Suprapubic skin (tissue), 4 donors: ENCODE data around the gene KRTAP5-4. TPM values are rescaled to one million over a fixed set of nuclear protein-coding genes. Genes with fewer than 3 reads are reported as not detected.
"Not testable (repeated sequence)": the region's sequence is repeated elsewhere in the genome, so short reads cannot be mapped to it uniquely, and the experiment has no call there.

Experiments
- DNase-seq, 2 donors: peaks; one replicate each; pipeline ENCODE4 v3.0.0-alpha.2; 2019; ENCODE audit warnings: low spot score in 2 of 2
- H3K27ac ChIP-seq: fragments of 200-600 bp; sonication (generic); one replicate; pipeline ENCODE4 v1.5.1; 2019
- H3K27me3 ChIP-seq: fragments of 200-600 bp; sonication (generic); one replicate; pipeline ENCODE4 v1.5.1; 2019
- H3K36me3 ChIP-seq: fragments of 200-600 bp; sonication (generic); one replicate; pipeline ENCODE4 v1.5.1; 2019
- H3K4me1 ChIP-seq: fragments of 200-600 bp; sonication (generic); one replicate; pipeline ENCODE4 v1.5.1; 2019
- H3K4me3 ChIP-seq: fragments of 200-600 bp; sonication (generic); one replicate; pipeline ENCODE4 v1.5.1; 2019; ENCODE audit warnings: mild to moderate bottlenecking
- H3K9me3 ChIP-seq: fragments of 200-600 bp; sonication (generic); one replicate; pipeline ENCODE4 v1.5.1; 2019
- EP300 ChIP-seq: sonication (generic); formaldehyde crosslinking; IDR thresholded peaks from one replicate; pipeline ENCODE4 v1.6.1; 2017; ENCODE audit warnings: antibody characterized with exemption
- POLR2A ChIP-seq, 2 donors: fragments of 450-650 bp; IDR thresholded peaks; one replicate each; pipeline ENCODE4 v1.6.1; 2017; ENCODE audit warnings: antibody characterized with exemption in 2 of 2, mild to moderate bottlenecking in 2 of 2, moderate library complexity in 2 of 2
- POLR2AphosphoS5 ChIP-seq, 3 donors: sonication (generic); formaldehyde crosslinking; IDR thresholded peaks; one replicate each; pipeline ENCODE4 v1.6.1; 2017; ENCODE audit warnings: antibody characterized with exemption in 3 of 3
- WGBS: methylation state at CpG from one replicate; pipeline ENCODE4 v1.1.5; 2018; 5-methylcytosine and 5-hydroxymethylcytosine counted together
- total RNA-seq, 4 donors: library from RNA; depleted of rRNA; stranded (reverse); fragments of >200 nt; gene quantifications; one replicate each; pipeline ENCODE4 v1.1.0, GENCODE V29; 2016
- TF ChIP-seq, protein P1 (sequence below), 2 donors: fragments of 200-600 bp in 1 of 2; fragments of 450-650 bp in 1 of 2; sonication (generic) in 1 of 2; IDR thresholded peaks; one replicate each; pipeline ENCODE4 v1.5.1; 2016 to 2019; ENCODE audit warnings: antibody characterized with exemption in 2 of 2, mild to moderate bottlenecking in 1 of 2, moderate library complexity in 1 of 2

Gene KRTAP5-4
- total RNA-seq, 4 donors from 2014 or later = 0.55 to 3.6 (median 3.5) TPM; not detected in 1

DNA sequence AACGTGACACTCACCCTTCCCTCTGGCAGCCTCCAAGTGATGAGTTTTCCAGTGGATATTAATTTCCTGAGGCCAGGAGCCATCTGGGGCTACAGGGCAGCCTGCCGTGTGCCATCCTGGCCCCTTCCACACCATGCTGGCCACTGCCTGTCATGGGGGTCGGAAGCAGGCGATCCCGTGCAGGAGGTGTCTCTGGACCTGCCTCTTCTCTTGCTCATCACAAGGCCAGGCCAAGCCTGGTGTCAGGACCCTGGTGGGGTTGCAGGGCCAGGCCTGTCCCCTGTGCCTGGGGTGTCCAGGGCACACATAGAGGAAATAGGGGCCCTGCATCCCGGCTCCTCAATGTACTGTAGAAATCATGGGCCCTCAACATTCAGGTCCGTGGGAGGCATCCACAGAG is 17.2 kb downstream of the KRTAP5-4 start:
- Histone ChIP-seq H3K36me3 (no peaks in the 10 kb centered on the region), H3K4me1 (no peaks in the 10 kb centered on the region), H3K9me3 (no peaks in the 10 kb centered on the region), H3K27ac (no peak overlapping the region), H3K27me3 (peaks cover 60% of the 10 kb centered on the region), H3K4me3 (no peak overlapping the region)
- TF ChIP-seq EP300 (no peak), POLR2AphosphoS5 (IDR thresholded peaks at IDR 0.05) (no peak), POLR2A (IDR thresholded peaks at IDR 0.05) (no peak)
- TF ChIP-seq, protein P1, sequence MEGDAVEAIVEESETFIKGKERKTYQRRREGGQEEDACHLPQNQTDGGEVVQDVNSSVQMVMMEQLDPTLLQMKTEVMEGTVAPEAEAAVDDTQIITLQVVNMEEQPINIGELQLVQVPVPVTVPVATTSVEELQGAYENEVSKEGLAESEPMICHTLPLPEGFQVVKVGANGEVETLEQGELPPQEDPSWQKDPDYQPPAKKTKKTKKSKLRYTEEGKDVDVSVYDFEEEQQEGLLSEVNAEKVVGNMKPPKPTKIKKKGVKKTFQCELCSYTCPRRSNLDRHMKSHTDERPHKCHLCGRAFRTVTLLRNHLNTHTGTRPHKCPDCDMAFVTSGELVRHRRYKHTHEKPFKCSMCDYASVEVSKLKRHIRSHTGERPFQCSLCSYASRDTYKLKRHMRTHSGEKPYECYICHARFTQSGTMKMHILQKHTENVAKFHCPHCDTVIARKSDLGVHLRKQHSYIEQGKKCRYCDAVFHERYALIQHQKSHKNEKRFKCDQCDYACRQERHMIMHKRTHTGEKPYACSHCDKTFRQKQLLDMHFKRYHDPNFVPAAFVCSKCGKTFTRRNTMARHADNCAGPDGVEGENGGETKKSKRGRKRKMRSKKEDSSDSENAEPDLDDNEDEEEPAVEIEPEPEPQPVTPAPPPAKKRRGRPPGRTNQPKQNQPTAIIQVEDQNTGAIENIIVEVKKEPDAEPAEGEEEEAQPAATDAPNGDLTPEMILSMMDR (IDR thresholded peaks at IDR 0.05) = no peak
- WGBS = 80% methylated on average over 2 of the region's 7 CpGs
- DNase-seq = no peak

DNA sequence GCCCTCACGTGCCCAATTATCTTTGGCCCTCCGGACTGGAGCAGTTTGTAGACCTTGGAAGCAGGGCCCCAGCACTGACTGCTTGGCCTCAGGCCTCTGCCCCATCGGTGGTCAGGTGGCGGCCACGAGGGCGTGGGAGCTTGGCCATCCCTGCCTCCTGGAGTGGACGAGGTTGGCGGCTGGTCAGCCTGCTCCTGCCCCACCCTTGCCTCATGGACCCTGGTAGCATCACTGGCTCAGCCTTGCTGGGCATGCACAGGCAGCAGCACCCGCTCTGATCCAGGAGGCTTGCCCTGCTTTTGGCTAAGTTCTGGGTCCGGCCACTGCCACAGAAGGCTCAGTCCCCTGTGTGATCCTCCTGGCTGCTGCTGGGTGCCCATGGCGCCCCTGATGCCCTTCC is 17.8 kb downstream of the KRTAP5-4 start:
- Histone ChIP-seq H3K36me3 (no peaks in the 10 kb centered on the region), H3K4me3 (no peak overlapping the region), H3K4me1 (no peaks in the 10 kb centered on the region), H3K9me3 (no peaks in the 10 kb centered on the region), H3K27ac (no peak overlapping the region), H3K27me3 (peaks cover 55% of the 10 kb centered on the region)
- WGBS = 87% methylated on average over 6 of the region's 11 CpGs
- no peak for TF ChIP-seq POLR2A (IDR thresholded peaks at IDR 0.05)
- no peak for TF ChIP-seq EP300
- TF ChIP-seq, protein P1 (IDR thresholded peaks at IDR 0.05) = no peak
- no peak for TF ChIP-seq POLR2AphosphoS5 (IDR thresholded peaks at IDR 0.05)
- no peak for DNase-seq

DNA sequence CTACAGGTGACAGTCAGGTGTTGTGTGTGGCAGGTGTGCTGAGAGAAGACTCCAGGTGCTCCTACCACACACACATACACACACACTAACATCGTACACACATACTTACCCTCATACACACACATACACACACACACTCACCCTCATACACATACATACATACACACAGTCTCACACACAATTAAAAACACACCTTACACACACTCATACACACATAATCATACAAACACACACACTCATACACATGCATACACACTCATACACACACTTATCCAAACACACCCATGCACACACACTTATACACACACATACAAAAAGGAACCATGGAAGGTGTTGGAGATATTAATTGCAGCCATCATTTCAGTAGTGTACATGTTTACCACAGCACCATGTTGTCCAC is 18.3 kb downstream of the KRTAP5-4 start:
- H3K27me3 ChIP-seq = peaks cover 52% of the 10 kb centered on the region
- TF ChIP-seq POLR2AphosphoS5 (IDR thresholded peaks at IDR 0.05) = no peak
- TF ChIP-seq EP300 = no peak
- TF ChIP-seq POLR2A (IDR thresholded peaks at IDR 0.05) = no peak
- TF ChIP-seq, protein P1 (IDR thresholded peaks at IDR 0.05) = no peak
- H3K9me3 ChIP-seq = no peaks in the 10 kb centered on the region
- no peak overlapping the region for H3K27ac ChIP-seq
- no peak overlapping the region for H3K4me3 ChIP-seq
- H3K36me3 ChIP-seq = no peaks in the 10 kb centered on the region
- DNase-seq = no peak
- no peaks in the 10 kb centered on the region for H3K4me1 ChIP-seq
- 100% methylated on average over 1 of the region's 1 CpG for WGBS

DNA sequence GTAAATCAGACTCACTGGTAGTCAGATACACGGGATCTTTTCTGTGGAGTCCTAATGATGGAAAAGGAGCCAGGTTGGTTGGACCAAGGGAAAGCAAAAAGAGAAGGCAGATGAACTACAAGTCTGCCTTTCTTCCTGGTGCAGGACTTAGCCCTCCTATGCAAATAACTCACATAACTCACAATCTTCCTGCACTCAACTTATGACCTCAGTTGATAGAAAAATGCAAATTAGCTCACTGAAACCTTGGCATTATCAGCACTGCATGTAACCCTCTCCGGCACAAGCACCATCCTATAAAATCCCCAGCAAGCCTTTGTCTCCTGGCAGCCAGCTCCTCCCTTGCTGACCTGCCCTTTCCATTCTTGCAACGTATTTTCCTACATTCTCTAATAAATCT is 20.3 kb downstream of the KRTAP5-4 start:
- H3K27ac ChIP-seq, H3K9me3 ChIP-seq, H3K36me3 ChIP-seq, H3K4me1 ChIP-seq, DNase-seq, H3K4me3 ChIP-seq: not testable (repeated sequence)
- WGBS = 63% methylated on average over 3 of the region's 3 CpGs
- H3K27me3 ChIP-seq = peaks cover 53% of the 10 kb centered on the region

DNA sequence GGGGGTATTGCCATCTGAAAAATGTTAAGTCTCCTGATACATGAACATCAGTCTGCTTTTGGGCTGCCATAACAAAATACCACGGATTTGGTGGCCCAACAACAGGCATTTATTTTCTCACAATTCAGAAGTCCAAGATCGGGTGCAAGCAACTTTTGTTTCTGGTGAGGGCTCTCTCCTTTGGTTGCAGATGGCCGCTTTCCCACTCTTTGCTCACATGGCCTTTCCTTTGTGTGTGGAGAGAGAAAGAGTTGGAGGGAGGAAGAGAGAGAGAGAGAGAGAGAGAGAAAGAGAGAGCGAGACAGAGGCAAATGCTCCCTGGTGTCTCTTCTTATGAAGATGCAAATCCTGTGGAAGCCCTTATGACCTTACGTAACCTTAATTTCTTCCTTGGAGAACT is 21.3 kb downstream of the KRTAP5-4 start:
- H3K4me3 ChIP-seq = no peak overlapping the region
- no peaks in the 10 kb centered on the region for H3K4me1 ChIP-seq
- 79% methylated on average over 5 of the region's 5 CpGs for WGBS
- H3K27me3 ChIP-seq = peaks cover 48% of the 10 kb centered on the region
- DNase-seq = no peak
- no peaks in the 10 kb centered on the region for H3K36me3 ChIP-seq
- TF ChIP-seq, protein P1 (IDR thresholded peaks at IDR 0.05) = no peak
- no peak for TF ChIP-seq POLR2AphosphoS5 (IDR thresholded peaks at IDR 0.05)
- TF ChIP-seq POLR2A (IDR thresholded peaks at IDR 0.05) = no peak
- TF ChIP-seq EP300 = no peak
- no peaks in the 10 kb centered on the region for H3K9me3 ChIP-seq
- H3K27ac ChIP-seq = no peak overlapping the region

DNA sequence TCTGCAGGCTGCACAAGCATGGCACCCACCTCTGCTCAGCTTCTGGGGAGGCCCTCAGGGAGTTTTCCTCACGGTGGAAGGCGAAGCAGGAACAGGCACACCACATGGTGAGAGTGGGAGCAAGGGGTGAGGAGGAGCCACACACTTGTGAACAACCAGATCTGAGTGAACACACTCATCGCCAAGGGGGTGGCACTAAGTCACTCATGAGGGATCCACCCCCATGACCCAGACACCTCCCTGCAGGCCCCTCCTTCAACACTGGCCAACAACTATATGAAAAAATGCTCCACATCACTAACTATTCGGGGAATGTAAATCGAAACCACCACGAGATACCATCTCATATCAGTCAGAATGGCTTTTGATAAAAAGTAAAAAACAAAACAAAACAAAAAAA is 23.1 kb downstream of the KRTAP5-4 start:
- 52% methylated on average over 5 of the region's 6 CpGs for WGBS

DNA sequence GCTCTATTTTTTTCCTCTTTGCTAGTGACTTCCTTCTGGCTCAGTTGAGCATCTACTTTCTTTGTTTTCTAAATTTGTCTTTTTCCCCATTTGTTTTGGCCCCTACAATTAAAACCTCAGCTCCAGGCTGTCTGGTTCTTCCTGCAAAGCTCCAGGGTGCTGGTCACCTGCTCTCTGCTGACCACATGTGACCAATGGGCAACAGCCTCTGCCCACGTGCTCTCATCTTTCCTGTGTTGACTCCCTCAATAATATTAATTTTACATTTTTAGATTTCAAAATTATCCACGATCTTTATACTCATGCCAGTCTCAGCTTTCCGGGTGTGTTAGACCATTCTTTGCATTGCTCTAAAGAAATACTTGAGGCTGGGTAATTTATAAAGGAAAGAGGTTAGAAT is 23.5 kb downstream of the KRTAP5-4 start:
- WGBS = 82% methylated on average over 3 of the region's 3 CpGs

More for the DNA sequence above, 23.1 kb downstream of the KRTAP5-4 start:
- no peak overlapping the region for H3K27ac ChIP-seq
- peaks cover 35% of the 10 kb centered on the region for H3K27me3 ChIP-seq
- no peak for DNase-seq
- no peaks in the 10 kb centered on the region for H3K36me3 ChIP-seq
- H3K9me3 ChIP-seq = no peaks in the 10 kb centered on the region
- TF ChIP-seq POLR2A (IDR thresholded peaks at IDR 0.05) (no peak), POLR2AphosphoS5 (IDR thresholded peaks at IDR 0.05) (no peak), EP300 (no peak)
- TF ChIP-seq, protein P1 (IDR thresholded peaks at IDR 0.05) = no peak
- no peak overlapping the region for H3K4me3 ChIP-seq
- H3K4me1 ChIP-seq = no peaks in the 10 kb centered on the region

More for the DNA sequence above, 23.5 kb downstream of the KRTAP5-4 start:
- not testable (repeated sequence) for DNase-seq, H3K4me1 ChIP-seq, H3K4me3 ChIP-seq, H3K9me3 ChIP-seq, H3K27ac ChIP-seq, H3K36me3 ChIP-seq
- peaks cover 39% of the 10 kb centered on the region for H3K27me3 ChIP-seq
